Suprapubic skin (tissue), 4 donors: ENCODE results near the gene SPINK1.

Experiments
- EP300 ChIP-seq: sonication (generic); formaldehyde crosslinking; IDR thresholded peaks from one replicate; pipeline ENCODE4 v1.6.1; 2017; ENCODE audit warnings: antibody characterized with exemption
- POLR2A ChIP-seq, 2 donors: fragments of 450-650 bp; IDR thresholded peaks; one replicate each; pipeline ENCODE4 v1.6.1; 2017; ENCODE audit warnings: antibody characterized with exemption in 2 of 2, mild to moderate bottlenecking in 2 of 2, moderate library complexity in 2 of 2
- POLR2AphosphoS5 ChIP-seq, 3 donors: sonication (generic); formaldehyde crosslinking; IDR thresholded peaks; one replicate each; pipeline ENCODE4 v1.6.1; 2017; ENCODE audit warnings: antibody characterized with exemption in 3 of 3
- TF ChIP-seq, protein P1 (sequence below), 2 donors: fragments of 200-600 bp in 1 of 2; fragments of 450-650 bp in 1 of 2; sonication (generic) in 1 of 2; IDR thresholded peaks; one replicate each; pipeline ENCODE4 v1.5.1; 2016 to 2019; ENCODE audit warnings: antibody characterized with exemption in 2 of 2, mild to moderate bottlenecking in 1 of 2, moderate library complexity in 1 of 2

DNA sequence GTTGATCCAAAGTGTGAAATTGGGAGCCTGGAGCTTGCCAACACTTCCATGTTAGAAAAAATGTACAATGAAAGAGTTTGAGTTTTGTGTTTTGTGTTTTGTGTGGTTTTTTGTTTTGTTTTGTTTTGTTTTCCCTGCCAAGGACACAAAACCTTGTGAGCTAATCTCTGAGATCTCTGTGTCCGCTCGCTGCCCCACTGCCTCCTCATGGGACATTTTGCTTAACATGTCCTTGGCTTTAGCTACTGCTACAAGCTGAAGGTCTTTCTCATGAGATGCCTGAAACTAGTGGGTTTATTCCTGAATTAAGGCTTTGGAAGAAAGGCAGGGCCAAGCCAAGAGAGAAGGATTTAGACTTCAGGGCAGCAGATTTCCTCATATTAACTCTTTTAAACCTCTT, 41.7 kb downstream of the SPINK1 start:
- TF ChIP-seq, protein P1, sequence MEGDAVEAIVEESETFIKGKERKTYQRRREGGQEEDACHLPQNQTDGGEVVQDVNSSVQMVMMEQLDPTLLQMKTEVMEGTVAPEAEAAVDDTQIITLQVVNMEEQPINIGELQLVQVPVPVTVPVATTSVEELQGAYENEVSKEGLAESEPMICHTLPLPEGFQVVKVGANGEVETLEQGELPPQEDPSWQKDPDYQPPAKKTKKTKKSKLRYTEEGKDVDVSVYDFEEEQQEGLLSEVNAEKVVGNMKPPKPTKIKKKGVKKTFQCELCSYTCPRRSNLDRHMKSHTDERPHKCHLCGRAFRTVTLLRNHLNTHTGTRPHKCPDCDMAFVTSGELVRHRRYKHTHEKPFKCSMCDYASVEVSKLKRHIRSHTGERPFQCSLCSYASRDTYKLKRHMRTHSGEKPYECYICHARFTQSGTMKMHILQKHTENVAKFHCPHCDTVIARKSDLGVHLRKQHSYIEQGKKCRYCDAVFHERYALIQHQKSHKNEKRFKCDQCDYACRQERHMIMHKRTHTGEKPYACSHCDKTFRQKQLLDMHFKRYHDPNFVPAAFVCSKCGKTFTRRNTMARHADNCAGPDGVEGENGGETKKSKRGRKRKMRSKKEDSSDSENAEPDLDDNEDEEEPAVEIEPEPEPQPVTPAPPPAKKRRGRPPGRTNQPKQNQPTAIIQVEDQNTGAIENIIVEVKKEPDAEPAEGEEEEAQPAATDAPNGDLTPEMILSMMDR (IDR thresholded peaks at IDR 0.05), result no peak
- TF ChIP-seq POLR2A (IDR thresholded peaks at IDR 0.05) (no peak), EP300 (no peak), POLR2AphosphoS5 (IDR thresholded peaks at IDR 0.05) (no peak)
